ENCODE data around the gene ENOX1. TPM values are rescaled to one million over a fixed set of nuclear protein-coding genes. Genes with fewer than 3 reads are reported as not detected.

Gene ENOX1
- total and polyA plus RNA-seq, 7 donors: 0.34 to 7.1 (median 1.1) TPM

GRCh38 chr13:43510956-43511901 lies 275.5 kb downstream of the ENOX1 start:
- H3K4me3 ChIP-seq: no peak overlapping the region
- intact Hi-C loops (cut with DNase I): no loop called here
- 53 to 71% (median 57%) methylated on average over 6 of the region's 6 CpGs for WGBS, 3 donors
- H3K27ac ChIP-seq: no peak overlapping the region
- TF ChIP-seq CTCF (IDR thresholded peaks at IDR 0.05): no peak
- ATAC-seq (peak in 2 of 4 donors; percentile 30 to 48), DNase-seq (no peak)
- no peaks in the 10 kb centered on the region for H3K27me3 ChIP-seq (ENCODE audit: insufficient read depth in 3 of 3, low read length in 2 of 3)
- H3K4me1 ChIP-seq: peaks cover 25% of the 10 kb centered on the region
- no peaks in the 10 kb centered on the region for H3K36me3 ChIP-seq (ENCODE audit: insufficient read depth in 1 of 2, low read depth in 1 of 2)
- H3K9me3 ChIP-seq: no peaks in the 10 kb centered on the region

GRCh38 chr13:43495732-43496131 lies 291.0 kb downstream of the ENOX1 start:
- 80 to 85% (median 83%) methylated on average over 1 of the region's 1 CpG for WGBS, 3 donors
- ATAC-seq (no peak), DNase-seq (no peak)
- Histone ChIP-seq H3K27ac (no peak overlapping the region), H3K36me3 (ENCODE audit: insufficient read depth in 1 of 2, low read depth in 1 of 2) (no peaks in the 10 kb centered on the region), H3K9me3 (no peaks in the 10 kb centered on the region), H3K27me3 (ENCODE audit: insufficient read depth in 3 of 3, low read length in 2 of 3) (no peaks in the 10 kb centered on the region), H3K4me1 (no peaks in the 10 kb centered on the region), H3K4me3 (no peak overlapping the region)
- intact Hi-C loops (cut with DNase I): no loop called here
- TF ChIP-seq CTCF (IDR thresholded peaks at IDR 0.05): no peak

GRCh38 chr13:43494206-43494605 lies 292.6 kb downstream of the ENOX1 start:
- intact Hi-C loops (cut with DNase I): no loop called here

GRCh38 chr13:43493496-43494000 lies 293.2 kb downstream of the ENOX1 start:
- no peak overlapping the region for H3K27ac ChIP-seq
- ATAC-seq (no peak), DNase-seq (no peak)
- WGBS, 3 donors: 94 to 95% (median 95%) methylated on average over 3 of the region's 3 CpGs
- intact Hi-C loops (cut with DNase I): no loop called here
- H3K27me3 ChIP-seq (ENCODE audit: insufficient read depth in 3 of 3, low read length in 2 of 3): no peaks in the 10 kb centered on the region
- H3K36me3 ChIP-seq (ENCODE audit: insufficient read depth in 1 of 2, low read depth in 1 of 2): no peaks in the 10 kb centered on the region
- no peaks in the 10 kb centered on the region for H3K9me3 ChIP-seq
- no peak overlapping the region for H3K4me3 ChIP-seq
- no peak for TF ChIP-seq CTCF (IDR thresholded peaks at IDR 0.05)
- no peaks in the 10 kb centered on the region for H3K4me1 ChIP-seq

More at GRCh38 chr13:43494206-43494605, 292.6 kb downstream of the ENOX1 start:
- ATAC-seq (no peak), DNase-seq (no peak)
- no peak for TF ChIP-seq CTCF (IDR thresholded peaks at IDR 0.05)
- Histone ChIP-seq H3K27ac (no peak overlapping the region), H3K36me3 (ENCODE audit: insufficient read depth in 1 of 2, low read depth in 1 of 2) (no peaks in the 10 kb centered on the region), H3K27me3 (ENCODE audit: insufficient read depth in 3 of 3, low read length in 2 of 3) (no peaks in the 10 kb centered on the region), H3K4me1 (no peaks in the 10 kb centered on the region), H3K9me3 (no peaks in the 10 kb centered on the region), H3K4me3 (no peak overlapping the region)
- WGBS, 3 donors: 91 to 96% (median 95%) methylated on average over 4 of the region's 4 CpGs
